Measurements from ENCODE around the gene HSPA2.

HSPA2 gene

DNA sequence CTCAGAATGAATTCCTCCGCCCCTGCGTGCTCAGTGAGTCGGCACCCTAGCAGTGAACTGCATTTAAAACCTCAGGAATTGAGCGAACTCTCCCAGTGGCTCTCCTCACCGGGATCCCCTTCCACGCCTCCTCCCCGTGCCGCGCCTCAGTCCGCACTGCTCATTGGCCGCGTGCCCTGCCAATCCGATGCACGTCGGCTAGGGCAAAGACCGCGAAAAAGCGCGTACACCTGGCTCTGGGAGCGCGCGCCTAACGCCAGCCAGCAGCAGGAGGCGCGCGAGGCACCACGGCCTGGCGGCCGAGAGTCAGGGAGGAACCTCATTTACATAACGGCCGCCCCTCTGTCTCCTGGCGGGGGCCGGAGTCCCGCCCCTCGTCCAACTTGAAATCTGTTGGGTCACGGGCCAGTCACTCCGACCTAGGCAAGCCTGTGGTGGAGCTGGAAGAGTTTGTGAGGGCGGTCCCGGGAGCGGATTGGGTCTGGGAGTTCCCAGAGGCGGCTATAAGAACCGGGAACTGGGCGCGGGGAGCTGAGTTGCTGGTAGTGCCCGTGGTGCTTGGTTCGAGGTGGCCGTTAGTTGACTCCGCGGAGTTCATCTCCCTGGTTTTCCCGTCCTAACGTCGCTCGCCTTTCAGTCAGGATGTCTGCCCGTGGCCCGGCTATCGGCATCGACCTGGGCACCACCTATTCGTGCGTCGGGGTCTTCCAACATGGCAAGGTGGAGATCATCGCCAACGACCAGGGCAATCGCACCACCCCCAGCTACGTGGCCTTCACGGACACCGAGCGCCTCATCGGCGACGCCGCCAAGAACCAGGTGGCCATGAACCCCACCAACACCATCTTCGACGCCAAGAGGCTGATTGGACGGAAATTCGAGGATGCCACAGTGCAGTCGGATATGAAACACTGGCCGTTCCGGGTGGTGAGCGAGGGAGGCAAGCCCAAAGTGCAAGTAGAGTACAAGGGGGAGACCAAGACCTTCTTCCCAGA is at the start of gene HSPA2:
Gene HSPA2, plus strand, starts transcription at position 534 of the 995 bp plus-strand sequence. Its CDS starts 109 bp downstream, at position 643.
- peak; percentile 95 for DNase-seq

DNA sequence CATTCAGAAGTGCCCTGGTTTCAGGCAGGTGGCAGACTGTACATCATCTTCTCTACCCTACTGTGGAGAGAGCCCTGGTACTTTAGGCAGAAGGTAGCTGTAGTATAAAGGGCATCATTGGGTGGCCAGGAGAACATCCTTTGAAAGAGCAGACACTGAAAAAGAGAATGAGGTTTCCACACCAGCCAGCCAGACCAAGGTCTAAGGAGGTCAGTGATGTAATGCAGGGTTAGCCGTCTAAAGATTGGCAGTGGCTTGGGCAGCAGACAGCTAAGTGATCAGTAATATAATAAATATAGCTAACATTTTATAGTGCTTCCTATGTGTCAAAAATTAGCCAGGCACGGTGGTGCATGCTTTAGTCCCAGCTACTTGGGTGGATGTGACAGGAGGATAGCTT is 48.9 kb upstream of the HSPA2 start:
- DNase-seq: no peak

DNA sequence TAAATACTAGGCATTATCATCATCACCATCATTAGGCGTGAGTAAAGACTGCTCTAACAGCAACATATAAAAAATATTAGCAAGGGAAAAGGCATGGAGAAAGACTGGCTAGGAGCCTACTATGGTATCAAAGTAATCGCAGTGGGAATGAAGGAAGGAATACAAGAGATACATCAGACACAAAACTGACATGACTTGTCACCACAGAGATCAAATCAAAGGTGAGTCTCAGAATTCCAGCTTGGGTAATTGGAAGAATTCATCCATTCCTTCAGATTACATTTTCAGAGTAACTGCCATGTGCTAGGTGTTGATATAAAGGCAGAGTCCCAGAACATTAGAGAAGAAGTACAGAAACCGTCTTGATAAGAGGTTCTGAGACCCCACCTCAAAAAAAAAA is 47.1 kb upstream of the HSPA2 start:
- no peak for DNase-seq

DNA sequence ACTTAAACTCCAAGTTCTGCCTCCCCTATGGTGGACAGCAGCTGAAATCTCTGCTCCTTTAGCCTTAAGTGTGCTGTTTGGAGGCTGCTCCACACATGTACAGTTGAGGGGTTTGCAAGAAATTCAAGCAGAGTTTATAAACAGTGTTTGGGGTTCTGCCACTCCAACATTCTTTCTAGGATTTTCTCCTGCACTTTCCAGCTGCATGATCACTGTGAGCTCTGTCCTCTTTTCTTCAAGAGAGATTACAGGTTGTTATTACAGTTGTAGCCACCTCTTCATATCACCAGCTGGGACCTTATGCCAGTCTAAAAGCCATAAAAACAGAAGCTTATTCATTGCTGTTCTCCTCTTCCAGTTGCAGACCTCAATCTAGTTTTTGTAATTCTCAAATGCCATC is 45.3 kb upstream of the HSPA2 start:
- DNase-seq: no peak

DNA sequence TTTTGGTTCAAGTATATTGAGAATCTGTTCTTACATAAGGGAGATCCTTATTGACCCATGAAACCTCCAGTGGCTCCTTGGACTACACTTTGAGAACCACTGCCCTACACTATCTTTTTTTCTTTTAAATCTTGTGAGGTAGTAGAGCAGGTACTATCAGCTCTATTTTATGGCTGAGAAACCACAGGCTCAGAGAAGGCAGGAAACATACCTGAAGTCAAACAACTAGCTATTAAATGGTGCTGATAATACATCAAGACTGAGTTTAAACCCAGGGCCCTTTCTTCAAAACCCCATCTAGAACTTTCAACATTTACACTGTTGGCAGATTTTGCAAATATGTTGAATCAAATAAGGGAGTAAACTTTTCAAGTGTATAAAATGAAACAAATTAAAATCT is 43.8 kb upstream of the HSPA2 start:
- DNase-seq: no peak

DNA sequence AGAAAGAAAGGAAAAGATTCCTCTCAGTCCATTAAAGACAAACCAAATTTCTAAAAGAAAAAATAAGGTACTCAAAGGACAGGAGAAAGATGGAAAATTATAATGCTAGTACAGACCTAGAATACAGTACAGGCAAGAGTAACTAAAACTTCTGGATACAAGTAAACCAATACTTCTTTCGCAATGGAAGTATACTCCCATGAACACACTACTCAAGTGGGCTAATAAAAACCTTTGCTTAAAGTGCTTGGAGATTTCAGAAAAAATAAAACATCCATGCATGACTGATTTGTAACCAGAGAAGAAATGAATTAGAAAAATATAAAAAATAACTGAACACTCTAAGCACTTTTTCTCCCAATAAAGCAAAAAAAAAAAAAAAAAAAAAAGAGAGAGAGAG is 40.5 kb upstream of the HSPA2 start:
- no peak for DNase-seq

DNA sequence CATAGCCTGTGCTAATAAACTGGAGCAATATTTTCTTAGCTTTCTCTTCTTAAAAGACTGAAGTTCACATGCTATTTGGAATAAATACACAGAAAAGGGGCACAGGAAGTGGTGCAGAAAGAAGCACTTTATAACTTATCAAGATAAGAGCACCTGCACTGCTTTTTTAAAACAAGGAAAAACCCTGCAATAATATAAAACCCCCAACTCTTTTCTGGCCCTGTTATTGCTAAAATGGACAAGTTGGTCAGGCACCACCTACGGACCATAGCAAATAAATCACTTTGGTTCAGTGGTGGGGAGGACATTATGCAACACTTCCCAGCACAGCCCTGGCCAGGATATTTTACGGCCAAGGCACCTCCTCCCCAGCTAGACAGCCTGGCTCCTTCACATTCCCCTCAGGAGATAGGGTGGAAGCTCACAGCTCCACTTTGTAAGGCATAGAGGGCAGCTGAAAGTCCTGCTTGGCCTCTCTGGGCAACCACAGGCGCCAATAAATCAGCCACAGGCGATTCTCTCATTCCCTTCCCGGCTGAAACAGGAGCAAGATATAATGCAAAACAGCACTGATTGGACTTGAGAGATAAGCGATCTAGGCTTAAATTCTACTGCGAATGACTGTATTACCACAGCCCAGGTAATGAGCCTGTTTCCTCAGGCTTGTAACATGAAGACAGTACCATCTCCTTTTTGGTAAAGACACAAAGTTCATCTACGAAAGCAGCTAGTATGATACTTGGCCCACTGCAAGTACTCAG is 39.0 kb upstream of the HSPA2 start:
- no peak for DNase-seq

DNA sequence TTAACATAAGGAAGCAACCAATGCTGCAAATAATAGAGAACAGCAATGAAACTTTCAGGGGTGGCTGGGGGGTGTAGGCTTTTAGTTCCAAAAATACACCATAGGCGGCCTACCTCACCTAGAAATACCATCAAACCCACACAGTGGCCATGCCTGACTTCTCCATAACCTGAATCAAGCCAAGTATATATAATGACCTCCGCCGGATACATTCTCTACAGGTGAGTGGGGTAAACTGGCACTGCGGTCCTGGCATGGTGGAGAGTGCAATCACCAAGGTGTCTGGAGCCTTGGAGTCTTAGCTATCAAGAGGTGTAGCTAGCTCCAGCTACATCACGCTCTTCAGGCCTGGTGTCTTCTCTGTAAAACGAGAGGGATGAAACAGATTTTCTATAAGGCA is 38.1 kb upstream of the HSPA2 start:
- no peak for DNase-seq

DNA sequence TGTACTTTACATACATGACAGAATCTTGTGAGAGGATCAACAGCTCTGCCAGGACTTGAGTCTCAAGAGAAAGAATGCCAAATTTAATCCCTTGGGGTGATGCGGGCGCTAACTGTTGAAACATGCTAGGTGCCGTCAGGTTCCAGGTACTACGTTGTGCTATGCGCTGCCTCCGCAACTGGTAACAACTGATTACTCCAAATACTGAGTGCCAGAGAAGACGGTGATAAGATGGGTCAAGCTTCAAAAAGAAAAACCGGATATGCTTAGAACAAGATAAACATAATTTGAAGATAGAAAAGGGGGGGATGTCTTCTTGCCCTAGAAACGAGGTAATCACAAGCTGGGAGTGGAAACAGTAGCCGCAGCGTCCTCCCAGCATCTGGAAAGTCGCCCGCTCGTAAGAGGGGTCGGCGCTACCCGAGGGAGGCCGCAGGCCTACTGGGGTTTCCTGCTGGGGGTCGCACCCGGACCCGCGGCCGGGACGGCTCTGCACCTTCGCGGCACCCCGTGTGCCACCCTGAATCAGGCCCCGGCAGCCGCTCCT is 37.6 kb upstream of the HSPA2 start:
- peak; percentile 16 for DNase-seq

DNA sequence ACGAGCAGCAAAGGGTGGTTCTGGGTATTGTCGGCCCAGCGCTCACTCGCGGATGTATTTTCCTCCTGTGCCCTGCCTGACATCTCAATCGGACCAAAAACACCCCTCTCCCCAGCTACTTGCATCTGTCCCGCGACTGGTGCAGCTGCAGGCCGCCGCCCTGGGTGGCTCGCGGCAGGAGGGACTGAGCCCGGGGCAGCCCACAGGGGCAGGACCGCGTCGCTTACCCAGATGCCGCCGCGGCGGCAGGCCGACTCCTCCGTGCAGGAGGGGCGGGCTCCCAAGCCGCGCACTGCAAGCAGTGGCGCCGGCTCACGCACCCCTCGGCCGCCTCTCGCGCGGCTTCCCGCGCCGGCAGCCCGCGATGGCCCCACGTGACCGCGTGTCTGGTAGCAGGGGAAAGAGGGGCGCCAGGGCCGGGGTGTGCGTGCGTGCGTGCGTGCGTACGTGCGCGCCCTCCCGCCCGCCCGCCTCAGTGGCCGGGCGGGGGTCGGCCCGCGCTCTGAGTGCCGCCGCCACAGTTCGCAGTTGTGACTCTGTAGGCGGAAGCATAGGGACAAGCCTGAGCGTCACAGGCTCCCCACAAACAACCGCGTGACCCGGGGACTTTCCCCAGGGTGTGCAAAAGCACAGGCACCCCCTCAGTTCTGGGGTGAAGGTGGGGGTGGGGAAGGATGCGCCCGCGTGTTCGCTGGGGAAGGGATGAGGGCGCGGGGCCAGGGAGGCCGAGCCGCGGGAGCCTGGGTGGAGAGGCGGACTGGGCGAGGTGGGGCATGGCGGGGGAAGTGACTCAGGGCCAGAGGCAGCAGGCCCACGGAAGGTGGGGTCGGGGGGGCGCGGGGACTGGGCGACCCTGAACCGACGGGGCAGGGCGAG is 36.9 kb upstream of the HSPA2 start, which contains the start of gene ZBTB25:
Gene ZBTB25, minus strand, starts transcription at position 405 of the 876 bp plus-strand sequence. CDS start 13,305 bp downstream, outside the sequence.
- no peak for DNase-seq

DNA sequence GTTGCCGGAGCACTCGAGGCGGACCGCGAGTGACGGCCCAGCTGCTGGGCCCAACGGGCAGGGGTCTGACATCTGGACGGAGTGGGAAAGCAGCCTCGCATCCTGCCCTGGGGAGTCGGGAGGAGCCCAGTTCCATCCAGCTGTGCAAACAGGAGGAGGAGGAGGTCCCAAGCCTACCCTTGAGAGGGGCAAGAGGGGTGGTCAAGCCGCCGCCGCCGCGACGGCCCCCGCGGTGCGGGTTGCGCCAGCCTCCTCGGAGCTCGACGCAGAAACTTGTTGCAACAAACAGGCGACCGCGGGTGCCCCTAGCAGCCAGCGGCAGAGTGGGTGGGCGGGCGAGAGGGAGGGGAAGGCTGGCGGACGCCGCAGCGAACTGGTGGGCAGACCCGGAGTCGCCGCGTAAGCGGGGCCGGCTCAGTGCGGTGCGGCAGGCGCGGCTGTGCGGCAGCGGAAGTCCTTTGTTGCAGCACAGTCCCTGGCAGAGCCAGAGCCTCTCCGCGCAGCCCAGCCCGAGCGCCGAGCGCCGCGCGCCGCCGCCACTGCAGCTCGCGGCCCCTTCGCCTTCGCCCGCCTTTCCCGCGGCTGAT is 36.1 kb upstream of the HSPA2 start, which contains the start of gene ZBTB1:
Gene ZBTB1, plus strand, starts transcription at position 461 of the 587 bp plus-strand sequence. CDS start 16,735 bp downstream, outside the sequence.
- DNase-seq: peak; percentile 14

DNA sequence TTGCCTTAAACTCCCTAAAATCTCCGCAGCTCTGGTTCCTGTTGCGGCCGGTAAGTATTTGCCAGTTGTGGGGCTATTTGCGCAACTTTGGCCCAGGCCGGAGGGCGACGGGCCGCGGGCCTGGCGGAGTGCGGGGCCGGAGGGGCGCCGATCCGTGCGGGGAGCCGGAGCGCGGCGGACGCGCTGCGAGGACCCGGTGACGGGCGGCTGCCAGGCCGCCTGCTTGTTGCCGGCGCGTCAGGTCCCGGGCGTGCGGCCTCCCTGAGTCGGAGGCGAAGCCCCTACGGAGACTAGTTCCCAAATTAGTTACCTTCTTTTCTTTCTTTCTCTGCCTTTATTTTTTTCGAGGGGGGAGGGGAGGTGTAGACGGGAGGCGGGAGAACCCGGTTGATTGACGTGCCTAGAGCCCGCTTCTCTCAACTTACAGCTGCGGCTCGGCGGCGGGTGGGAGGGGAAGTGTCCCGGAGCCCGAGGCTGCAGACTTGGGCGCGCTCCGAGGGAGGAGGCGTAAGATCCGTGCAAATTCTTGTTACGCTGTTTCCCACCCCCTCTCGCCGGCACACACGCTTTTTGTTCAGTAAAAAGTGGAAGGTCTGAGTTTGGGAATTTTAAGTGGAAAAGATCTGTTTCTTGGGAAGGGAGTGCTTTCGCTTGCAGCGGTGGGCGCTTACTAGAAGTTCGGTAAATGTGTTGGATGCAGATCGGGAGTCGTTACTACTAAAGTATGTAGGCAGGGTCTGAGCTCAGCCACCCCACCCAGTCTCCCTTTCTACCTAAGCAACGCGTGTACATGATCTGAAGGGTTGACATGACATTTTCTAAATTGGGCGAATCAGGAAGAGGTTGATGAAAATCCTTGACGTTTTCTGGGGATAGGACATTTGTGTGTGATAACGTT is 35.4 kb upstream of the HSPA2 start:
- DNase-seq: peak; percentile 20

DNA sequence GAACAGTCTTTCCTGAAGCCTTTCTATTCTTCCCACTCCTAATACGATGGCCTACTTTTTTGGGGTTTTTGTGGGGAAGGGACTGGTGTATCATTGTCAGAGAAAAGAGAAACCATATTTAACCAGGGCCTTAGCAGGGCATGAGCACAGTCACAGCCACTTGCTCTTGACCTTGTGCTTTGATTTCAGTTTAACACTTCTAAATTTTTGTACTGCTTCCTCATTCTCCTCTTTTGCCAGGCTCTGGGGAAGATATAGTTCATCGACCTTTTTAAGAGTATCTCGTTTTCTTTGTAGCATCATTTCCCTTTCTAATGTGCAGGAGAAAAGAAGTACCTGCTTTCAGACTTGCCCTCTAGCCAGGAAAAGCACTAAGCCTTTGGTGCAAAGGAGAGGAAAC is 33.8 kb upstream of the HSPA2 start:
- DNase-seq: no peak

DNA sequence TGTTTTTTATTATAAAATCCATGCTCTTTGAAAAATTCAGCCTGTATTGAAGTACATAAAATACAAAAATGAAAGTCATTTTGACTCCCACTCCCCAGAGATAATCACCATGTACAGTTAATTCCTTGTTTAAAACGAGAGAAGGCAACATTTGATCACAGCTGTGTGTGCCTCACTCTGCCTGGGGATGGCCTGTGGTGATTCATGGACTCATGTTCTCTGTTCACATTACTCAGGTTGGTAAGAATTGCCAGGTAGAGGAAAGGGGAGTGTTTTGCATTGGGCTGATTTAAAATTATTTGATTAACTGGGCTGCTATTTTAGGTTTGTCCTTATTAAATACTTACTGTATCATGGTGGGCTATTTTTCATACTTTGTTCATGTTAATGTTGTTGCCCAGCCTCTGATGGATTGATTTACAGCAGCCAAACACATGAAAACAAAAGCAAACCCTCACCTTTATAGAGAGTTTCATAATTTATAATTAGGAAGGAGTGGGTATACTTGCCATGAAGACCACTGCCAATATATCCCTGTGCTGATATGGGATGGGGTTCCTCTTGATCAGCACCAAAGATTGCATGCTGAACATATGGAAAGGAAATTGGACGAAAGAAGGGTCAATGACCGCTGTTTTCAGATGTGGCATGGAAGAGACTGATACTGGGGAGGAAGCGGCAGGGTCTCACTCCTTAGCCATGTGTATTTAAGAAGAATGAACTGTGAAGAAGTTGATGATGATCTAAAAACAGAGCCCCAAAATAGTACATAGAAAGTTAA is 33.0 kb upstream of the HSPA2 start:
- no peak for DNase-seq

DNA sequence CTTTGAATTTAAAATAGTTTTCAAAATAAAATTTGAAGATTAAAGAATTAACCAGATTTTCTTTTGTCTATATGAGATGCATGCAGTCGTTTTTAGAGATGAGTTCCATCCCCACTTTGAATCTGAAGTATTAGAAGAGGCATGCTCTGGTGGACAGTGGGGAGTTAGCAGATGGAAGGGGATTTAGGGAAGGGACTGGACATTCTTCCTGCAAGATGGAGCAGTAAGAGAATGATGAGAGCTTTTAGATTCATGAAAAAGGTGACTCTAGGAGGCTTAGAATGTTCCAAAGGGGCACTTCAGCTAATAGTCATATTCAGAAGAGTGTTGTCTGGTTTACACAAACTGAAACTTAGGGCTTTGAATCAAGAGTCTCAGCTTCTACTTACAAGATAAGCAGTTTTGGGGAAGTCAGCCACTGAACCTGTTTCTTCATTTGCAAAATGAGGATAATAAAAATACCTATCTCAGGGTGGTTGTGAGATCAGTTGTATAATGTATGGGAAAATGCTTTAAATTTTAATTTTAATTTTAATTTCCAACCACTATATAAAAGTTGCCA is 32.2 kb upstream of the HSPA2 start:
- DNase-seq: no peak

DNA sequence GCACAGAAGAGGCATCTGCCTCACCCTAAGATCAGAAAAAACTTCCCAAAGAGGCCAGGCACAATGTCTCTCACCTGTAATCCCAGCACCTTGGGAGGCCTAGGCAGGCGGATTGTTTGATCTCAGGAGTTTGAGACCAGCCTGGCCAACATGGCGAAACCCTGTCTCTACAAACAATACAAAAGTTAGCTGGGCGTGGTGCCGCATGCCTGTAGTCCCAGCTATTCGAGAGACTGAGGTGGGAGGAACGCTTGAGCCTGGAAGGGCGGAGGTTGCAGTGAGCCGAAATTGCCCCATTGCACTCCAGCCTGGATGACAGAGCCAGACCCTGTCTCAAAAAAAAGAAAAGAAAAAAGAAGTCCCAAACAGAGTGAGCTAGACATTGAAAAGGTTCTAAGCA is 31.5 kb upstream of the HSPA2 start:
- no peak for DNase-seq

DNA sequence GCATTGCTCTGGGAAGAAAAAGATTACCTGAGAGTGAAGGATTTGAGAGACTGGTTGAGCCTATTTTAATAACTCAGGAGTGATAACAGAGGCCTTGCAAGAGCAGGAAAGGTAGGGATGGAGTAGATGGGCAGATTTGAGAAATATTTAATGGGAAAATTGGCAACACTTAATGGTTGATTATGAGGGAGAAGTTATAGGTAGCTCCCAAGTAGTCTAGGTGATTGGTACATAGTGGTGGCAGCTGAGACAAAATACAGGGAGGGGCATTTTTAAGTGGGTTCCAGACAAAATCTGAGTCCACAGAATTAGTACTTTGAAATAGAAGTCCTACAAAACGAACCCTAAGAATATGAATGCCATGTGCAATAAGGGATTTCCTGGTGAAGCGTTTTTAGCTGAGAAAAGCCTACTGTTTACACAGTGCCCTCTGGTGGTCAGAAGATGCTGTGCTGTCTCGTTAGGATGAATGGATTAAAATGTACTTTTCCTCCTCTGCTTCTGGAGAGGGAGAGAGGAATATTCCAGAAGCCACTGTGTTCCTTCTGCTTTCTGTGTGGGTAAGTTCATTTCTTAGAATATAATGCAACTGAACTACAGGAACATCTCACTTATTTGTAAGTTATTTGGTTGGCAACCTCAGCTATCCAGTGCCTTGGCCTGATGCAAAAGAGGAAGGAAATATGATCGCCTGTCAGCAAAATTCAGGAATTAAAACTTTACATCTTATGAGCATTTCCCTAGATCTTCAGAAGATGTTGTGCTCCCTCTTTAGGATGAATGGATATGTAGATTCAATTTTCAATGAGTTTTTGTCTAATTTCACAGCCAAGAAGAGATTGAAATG is 29.5 kb upstream of the HSPA2 start:
- DNase-seq: peak; percentile 3

DNA sequence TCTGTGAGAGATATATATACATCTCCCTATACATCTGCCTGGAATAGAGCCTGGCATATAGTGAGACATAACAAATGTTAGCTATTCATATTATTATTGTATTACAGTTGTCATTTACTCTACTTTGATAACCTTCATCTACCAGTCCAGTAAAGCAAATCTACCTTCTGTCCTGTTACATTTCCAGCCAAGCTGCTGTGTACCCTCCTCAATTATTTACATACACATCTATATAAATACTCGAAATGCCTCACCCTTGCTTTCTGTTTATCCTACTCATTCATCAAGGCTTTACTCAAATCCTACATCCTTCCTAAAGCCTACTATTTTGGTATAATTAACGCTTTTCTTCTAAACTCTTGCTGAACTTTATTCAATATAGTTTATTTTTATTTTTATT is 27.3 kb upstream of the HSPA2 start:
- no peak for DNase-seq

DNA sequence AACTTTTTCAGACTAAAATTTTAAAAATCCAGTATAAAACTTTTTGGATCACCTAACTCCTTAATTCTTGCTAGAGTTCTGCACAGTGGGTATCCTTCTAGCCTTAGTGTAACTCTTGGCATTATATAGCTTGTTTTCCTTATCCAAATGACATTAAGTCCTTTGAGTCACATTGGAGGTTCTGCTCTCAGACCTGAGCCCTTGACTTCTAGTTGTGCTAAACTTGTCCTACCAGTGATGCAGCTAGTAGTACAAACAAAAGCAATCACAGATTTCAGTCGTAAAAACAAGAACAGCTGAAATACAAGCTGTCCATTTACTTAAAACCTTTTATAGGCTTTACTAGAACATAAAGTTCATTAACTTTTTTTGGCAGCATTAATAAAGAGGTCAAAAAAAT is 25.5 kb upstream of the HSPA2 start:
- DNase-seq: no peak
